GM23338 (cell line): ENCODE results near the gene GPHA2. TPM values are rescaled to one million over a fixed set of nuclear protein-coding genes. Genes with fewer than 3 reads are reported as not detected.
A peak's percentile ranks its signal among the peaks of the same experiment; 100 is the strongest.

Experiments
- ATAC-seq: fragments of 200-7000 bp; cut with Tn5 transposase; 3 replicates; pipeline ENCODE4 v1.9.1; 2020
- DNase-seq: peaks from one replicate; pipeline ENCODE4 v3.0.0-alpha.2; 2015; ENCODE audit warnings: low spot score
- H2AFZ ChIP-seq: fragments of 200-600 bp; sonication (generic); 2 replicates; pipeline ENCODE4 v1.8.0; 2016; ENCODE audit warnings: antibody characterized with exemption, mild to moderate bottlenecking, moderate library complexity
- H3F3A ChIP-seq: fragments of 200-600 bp; sonication (generic); replicated peaks from 2 replicates; pipeline ENCODE4 v1.8.0; 2017; ENCODE audit warnings: antibody characterized with exemption, mixed run types, low read depth
- H3K27ac ChIP-seq: fragments of 200-600 bp; sonication (generic); 2 replicates; pipeline ENCODE4 v1.6.1; 2016; ENCODE audit warnings: low read depth
- H3K27me3 ChIP-seq: fragments of 200-600 bp; sonication (generic); 2 replicates; pipeline ENCODE4 v1.8.0; 2016; ENCODE audit warnings: mild to moderate bottlenecking, mixed run types, moderate library complexity; ENCODE audit not compliant: insufficient read depth
- H3K36me3 ChIP-seq: fragments of 200-600 bp; sonication (generic); 2 replicates; pipeline ENCODE4 v1.8.0; 2016; ENCODE audit warnings: mild to moderate bottlenecking; ENCODE audit not compliant: insufficient read depth
- H3K4me1 ChIP-seq: fragments of 200-600 bp; sonication (generic); 2 replicates; pipeline ENCODE4 v1.8.0; 2016; ENCODE audit warnings: mild to moderate bottlenecking, moderate library complexity; ENCODE audit not compliant: insufficient read depth
- H3K4me2 ChIP-seq: fragments of 200-600 bp; sonication (generic); 2 replicates; pipeline ENCODE4 v1.7.1; 2017; ENCODE audit warnings: mixed run types
- H3K4me3 ChIP-seq: fragments of 200-600 bp; sonication (generic); 2 replicates; pipeline ENCODE4 v1.6.1; 2016; ENCODE audit warnings: mixed run types
- H3K79me2 ChIP-seq: fragments of 200-600 bp; sonication (generic); replicated peaks from 2 replicates; pipeline ENCODE4 v1.8.0; 2017; ENCODE audit warnings: mild to moderate bottlenecking; ENCODE audit not compliant: insufficient read depth
- H3K9me2 ChIP-seq: fragments of 200-600 bp; sonication (generic); 2 replicates; pipeline ENCODE4 v1.8.0; 2017; ENCODE audit not compliant: insufficient read depth
- H4K20me1 ChIP-seq: fragments of 200-600 bp; sonication (generic); replicated peaks from 2 replicates; pipeline ENCODE4 v1.8.0; 2017; ENCODE audit warnings: mild to moderate bottlenecking; ENCODE audit not compliant: insufficient read depth
- H3K27ac Mint-ChIP-seq: 2 replicates; pipeline ENCODE4 v1.8.0; 2020; ENCODE audit warnings: inconsistent platforms, mild to moderate bottlenecking, moderate library complexity, mixed read lengths
- H3K27me3 Mint-ChIP-seq: 3 replicates; pipeline ENCODE4 v1.8.0; 2022; ENCODE audit warnings: low read depth, mild to moderate bottlenecking, moderate library complexity, mixed read lengths, inconsistent platforms; ENCODE audit not compliant: insufficient read depth, poor library complexity
- H3K36me3 Mint-ChIP-seq: 3 replicates; pipeline ENCODE4 v1.8.0; 2021; ENCODE audit warnings: low read depth, mild to moderate bottlenecking, inconsistent platforms, moderate library complexity, mixed read lengths
- H3K4me1 Mint-ChIP-seq: 3 replicates; pipeline ENCODE4 v1.8.0; 2020; ENCODE audit warnings: mild to moderate bottlenecking, inconsistent platforms, mixed read lengths
- H3K4me3 Mint-ChIP-seq: 3 replicates; pipeline ENCODE4 v1.8.0; 2021; ENCODE audit warnings: moderate library complexity, mild to moderate bottlenecking, inconsistent platforms, mixed read lengths
- H3K9me3 Mint-ChIP-seq: 3 replicates; pipeline ENCODE4 v1.8.0; 2020; ENCODE audit warnings: moderate library complexity, mild to moderate bottlenecking, inconsistent platforms, mixed read lengths
- EZH2 ChIP-seq: fragments of 200-600 bp; sonication (generic); IDR thresholded peaks from one replicate; pipeline ENCODE4 v1.8.0; 2017; ENCODE audit warnings: antibody characterized with exemption, mild to moderate bottlenecking, low read depth; ENCODE audit not compliant: unreplicated experiment
- EZH2phosphoT487 ChIP-seq: fragments of 200-600 bp; sonication (generic); IDR thresholded peaks from one replicate; pipeline ENCODE4 v1.8.1; 2018; ENCODE audit warnings: antibody characterized with exemption; ENCODE audit not compliant: unreplicated experiment
- NANOG ChIP-seq: IDR thresholded peaks from 2 replicates; pipeline ENCODE4 v1.6.1; 2016; ENCODE audit warnings: antibody characterized with exemption, borderline replicate concordance
- POLR2AphosphoS5 ChIP-seq: IDR thresholded peaks from 2 replicates; pipeline ENCODE4 v1.6.1; 2016; ENCODE audit warnings: antibody characterized with exemption, low read depth
- STAT1 ChIP-seq: IDR thresholded peaks from one replicate; pipeline ENCODE4 v1.6.1; 2016; ENCODE audit warnings: antibody characterized with exemption; ENCODE audit not compliant: unreplicated experiment
- ZNF114 ChIP-seq: fragments of 250-450 bp; sonication (Bioruptor Pico); IDR thresholded peaks from 2 replicates; pipeline ENCODE4 v1.5.0; 2020; ENCODE audit warnings: mild to moderate bottlenecking, moderate library complexity
- ZNF331 ChIP-seq: fragments of 250-450 bp; sonication (Bioruptor Pico); IDR thresholded peaks from 2 replicates; pipeline ENCODE4 v1.5.0; 2020; ENCODE audit warnings: low read depth, mild to moderate bottlenecking, moderate library complexity
- polyA plus RNA-seq: library from polyadenylated mRNA; unstranded; fragments of >200 nt; fragmentation: Nextera tagmentation; extraction: Ambion mirVana; gene quantifications from 2 replicates; pipeline ENCODE4 v1.2.1, GENCODE V29; 2016
- total RNA-seq: library from RNA; depleted of rRNA; stranded (reverse); fragments of >200 nt; shearing (Covaris generic); gene quantifications from 2 replicates; pipeline ENCODE4 v1.2.3, GENCODE V29; 2014
- TF ChIP-seq, protein P1 (sequence below): IDR thresholded peaks from 2 replicates; pipeline ENCODE4 v1.6.1; 2016; ENCODE audit warnings: antibody characterized with exemption

Gene GPHA2
- total and polyA plus RNA-seq, 2 experiments from 2014 or later: 0.83 to 1.8 TPM

DNA sequence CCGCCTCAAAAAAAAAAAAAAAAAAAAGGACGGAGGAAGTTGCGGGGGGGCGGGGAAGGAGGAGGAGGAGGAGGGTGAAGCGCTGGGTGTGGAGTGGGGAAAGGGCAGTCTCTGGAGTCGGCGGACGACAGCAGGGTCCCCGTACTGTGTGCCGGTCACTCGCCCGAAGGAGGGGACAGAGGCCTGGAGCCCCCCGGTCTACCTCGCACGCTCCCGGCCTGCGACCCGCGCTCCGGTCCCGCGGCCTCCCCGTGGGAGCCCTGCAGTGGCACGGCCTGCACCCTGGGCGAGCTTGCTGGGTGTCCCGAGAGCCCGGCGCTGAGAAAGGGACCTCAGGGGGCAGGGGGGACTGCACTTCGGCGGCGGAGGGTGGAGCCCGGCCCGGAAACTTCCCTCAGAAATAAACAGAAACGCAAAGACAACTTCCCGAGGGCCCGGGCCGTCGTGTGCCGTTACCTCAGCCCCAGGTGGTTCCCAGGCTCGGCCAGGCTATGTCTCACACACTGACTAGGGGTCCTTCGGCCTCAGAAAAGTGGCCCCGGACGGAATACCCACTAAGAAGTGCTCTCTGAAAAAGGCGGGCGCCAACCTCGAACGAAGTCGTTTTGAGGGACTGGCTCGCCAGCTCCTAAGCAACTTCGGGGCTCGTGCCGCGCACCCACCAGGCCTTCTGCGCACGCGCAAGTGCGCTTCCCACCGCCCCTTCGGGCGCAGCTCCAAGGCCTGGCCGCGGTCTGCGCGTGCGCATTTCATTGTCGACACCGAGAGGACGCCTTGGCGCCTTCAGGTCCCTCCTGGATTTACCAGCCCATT is 35.9 kb upstream of the GPHA2 start, which contains the start of gene MAJIN:
Gene MAJIN (minus strand): TSS at position 688 of the 813 bp plus-strand sequence. CDS start 12,703 bp downstream, outside the sequence.
- DNase-seq (peak; percentile 97), ATAC-seq (peak; percentile 88)
- Mint-ChIP-seq H3K36me3 (no peaks in the 10 kb centered on the region), H3K4me1 (no peaks in the 10 kb centered on the region), H3K4me3 (no peak within 1 kb of the TSS), H3K9me3 (peaks cover 3% of the 10 kb centered on the region; the same call in 1 of the 3 replicates), H3K27me3 (peaks cover 10% of the 10 kb centered on the region), H3K27ac (no peak within 1 kb of the TSS)
- Histone ChIP-seq H3K79me2 (no peaks in the 10 kb centered on the region), H3F3A (no peaks in the 10 kb centered on the region), H2AFZ (peak within 1 kb of the TSS; percentile 91), H3K27me3 (peaks cover 26% of the 10 kb centered on the region), H3K27ac (no peak within 1 kb of the TSS), H3K36me3 (no peaks in the 10 kb centered on the region), H3K4me1 (no peaks in the 10 kb centered on the region), H3K4me3 (peak within 1 kb of the TSS; percentile 30; the same call in 1 of the 2 replicates), H3K4me2 (peak within 1 kb of the TSS; percentile 44; the same call in 1 of the 2 replicates), H4K20me1 (no peaks in the 10 kb centered on the region; the same call in 1 of the 2 replicates), H3K9me2 (no peaks in the 10 kb centered on the region)
- TF ChIP-seq EZH2 (no peak), EZH2phosphoT487 (no peak), POLR2AphosphoS5 (peak; percentile 44; the same call in 1 of the 2 replicates), STAT1 (no peak)

- Mint-ChIP-seq H3K9me3 (peaks cover 3% of the 10 kb centered on the region; the same call in 1 of the 3 replicates), H3K27me3 (peaks cover 10% of the 10 kb centered on the region), H3K36me3 (no peaks in the 10 kb centered on the region), H3K4me3 (no peak overlapping the region), H3K27ac (no peak overlapping the region), H3K4me1 (no peaks in the 10 kb centered on the region)
- Histone ChIP-seq H3K36me3 (no peaks in the 10 kb centered on the region), H3K27ac (no peak overlapping the region), H3K4me2 (no peak overlapping the region), H4K20me1 (no peaks in the 10 kb centered on the region; the same call in 1 of the 2 replicates), H2AFZ (no peak overlapping the region), H3K9me2 (no peaks in the 10 kb centered on the region), H3K4me3 (no peak overlapping the region), H3K79me2 (no peaks in the 10 kb centered on the region), H3K27me3 (peaks cover 26% of the 10 kb centered on the region), H3K4me1 (no peaks in the 10 kb centered on the region), H3F3A (no peaks in the 10 kb centered on the region)
- TF ChIP-seq ZNF331 (CRISPR knock-in tag): no peak
- TF ChIP-seq ZNF114 (CRISPR knock-in tag): no peak
- TF ChIP-seq STAT1: no peak
- TF ChIP-seq, protein P1, sequence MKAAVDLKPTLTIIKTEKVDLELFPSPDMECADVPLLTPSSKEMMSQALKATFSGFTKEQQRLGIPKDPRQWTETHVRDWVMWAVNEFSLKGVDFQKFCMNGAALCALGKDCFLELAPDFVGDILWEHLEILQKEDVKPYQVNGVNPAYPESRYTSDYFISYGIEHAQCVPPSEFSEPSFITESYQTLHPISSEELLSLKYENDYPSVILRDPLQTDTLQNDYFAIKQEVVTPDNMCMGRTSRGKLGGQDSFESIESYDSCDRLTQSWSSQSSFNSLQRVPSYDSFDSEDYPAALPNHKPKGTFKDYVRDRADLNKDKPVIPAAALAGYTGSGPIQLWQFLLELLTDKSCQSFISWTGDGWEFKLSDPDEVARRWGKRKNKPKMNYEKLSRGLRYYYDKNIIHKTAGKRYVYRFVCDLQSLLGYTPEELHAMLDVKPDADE: no peak
- TF ChIP-seq EZH2phosphoT487: no peak
- TF ChIP-seq NANOG: no peak
- TF ChIP-seq POLR2AphosphoS5: no peak
- no peak for TF ChIP-seq EZH2
- ATAC-seq: no peak
- no peak for DNase-seq
Observed at GRCh38 chr11:64970731-64971151, 35.0 kb upstream of the GPHA2 start.
